ENCODE results near the gene PROSER2.
"Not testable (repeated sequence)": the region's sequence is repeated elsewhere in the genome, so short reads cannot be mapped to it uniquely, and the experiment has no call there.

PROSER2 gene

DNA sequence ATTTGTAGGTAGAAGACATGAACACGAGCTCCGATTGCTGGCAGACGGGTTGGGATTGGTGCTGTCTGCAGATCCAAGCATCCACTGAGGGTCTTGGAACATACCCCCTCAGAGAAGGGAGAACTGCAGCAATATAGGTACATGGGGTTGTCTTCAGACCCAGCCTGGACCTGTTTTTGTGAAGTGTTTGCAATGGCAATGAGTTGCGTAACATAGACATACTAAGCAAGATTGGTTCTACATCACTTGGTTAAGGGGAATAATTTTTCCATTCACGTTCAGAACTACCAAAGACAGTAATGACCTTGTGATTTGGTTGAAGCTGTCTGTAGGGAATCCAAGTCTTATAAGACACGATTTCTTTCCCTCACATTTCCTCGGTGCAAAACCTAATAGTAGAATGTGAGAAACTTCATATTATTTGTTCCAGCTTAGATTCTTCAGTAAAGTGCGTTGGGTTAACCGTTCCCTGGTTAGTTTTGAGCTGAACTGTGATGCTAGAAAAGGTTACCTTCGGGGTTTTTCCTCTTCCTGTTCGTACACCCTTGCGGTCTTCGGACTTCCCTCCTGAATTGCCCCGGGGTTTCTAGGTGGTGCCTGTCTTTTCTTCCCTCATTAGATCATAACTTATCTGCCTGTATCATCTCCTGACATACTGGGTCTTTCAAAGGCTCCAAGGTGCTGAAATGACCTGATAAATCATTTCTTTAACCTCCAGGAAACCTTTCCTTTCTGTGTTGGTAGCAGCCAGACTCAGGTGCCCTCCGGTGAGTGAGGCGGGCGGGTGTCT, 14.4 kb downstream of the PROSER2 start:
- no peak for DNase-seq (ENCODE audit: low spot score)

DNA sequence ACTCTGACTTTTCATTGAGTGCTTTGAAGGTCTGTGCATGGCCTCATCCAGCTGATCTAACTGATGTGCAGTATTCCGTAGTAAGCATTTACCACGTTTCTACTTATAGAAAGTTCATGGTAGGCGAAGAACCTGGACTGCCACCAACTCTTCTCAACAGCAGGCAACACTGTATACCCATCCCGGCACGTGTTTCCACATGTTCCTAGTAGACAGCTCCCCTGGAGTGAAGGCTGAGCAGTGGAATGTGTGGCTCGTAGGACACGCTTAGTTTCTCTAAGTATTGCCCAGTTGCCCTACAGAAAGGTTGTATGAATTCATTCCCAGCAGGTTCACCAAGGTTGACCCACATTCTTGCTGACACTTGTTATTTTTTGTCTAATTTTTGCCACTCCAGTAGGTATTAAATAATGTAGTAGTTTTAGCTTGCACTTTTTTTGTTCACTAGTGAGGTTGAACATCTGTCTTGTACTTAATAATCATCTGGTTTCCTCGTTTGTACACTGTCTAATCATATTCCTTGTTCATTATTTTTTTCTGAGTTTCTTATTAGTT, 15.2 kb downstream of the PROSER2 start:
- no peak for DNase-seq (ENCODE audit: low spot score)

DNA sequence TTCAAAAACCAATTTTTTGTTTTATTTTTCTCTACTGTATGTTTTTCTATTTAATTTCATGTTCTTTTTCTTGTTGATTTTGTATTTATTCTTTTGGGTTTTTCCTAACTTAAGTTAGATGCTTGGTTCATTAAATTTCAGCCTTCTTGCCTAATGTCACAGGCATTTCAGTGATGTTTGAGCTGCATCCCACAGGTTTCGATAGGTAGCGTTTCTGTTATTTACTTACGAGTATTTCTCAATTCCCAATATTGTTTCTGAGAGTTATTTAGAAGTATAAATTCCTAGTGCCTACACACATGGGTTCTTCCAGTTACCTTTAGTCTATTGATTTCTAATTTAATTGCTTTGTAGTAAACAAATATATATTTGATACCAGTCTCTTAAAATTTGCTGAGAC, 18.2 kb downstream of the PROSER2 start:
- no peak for DNase-seq (ENCODE audit: low spot score)

DNA sequence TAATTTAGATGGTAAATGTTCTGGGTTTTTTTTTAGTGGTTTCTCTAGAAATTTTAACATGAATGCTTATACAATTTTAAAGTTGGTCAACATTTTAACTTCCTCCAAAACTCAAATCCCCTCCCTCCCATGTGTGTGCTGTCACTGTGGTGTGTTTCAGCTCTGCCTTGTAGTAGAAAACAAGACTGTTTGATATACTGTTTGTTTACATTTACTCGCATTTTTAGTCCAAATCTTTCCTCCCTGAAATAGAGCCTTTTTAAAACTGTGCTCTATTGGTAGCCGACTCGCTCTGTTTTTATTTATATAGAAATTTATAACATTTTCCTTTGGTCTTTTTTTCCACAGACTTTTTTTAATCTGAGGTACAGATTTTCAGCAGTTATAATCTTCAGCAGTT, 19.3 kb downstream of the PROSER2 start:
- DNase-seq (ENCODE audit: low spot score): no peak

DNA sequence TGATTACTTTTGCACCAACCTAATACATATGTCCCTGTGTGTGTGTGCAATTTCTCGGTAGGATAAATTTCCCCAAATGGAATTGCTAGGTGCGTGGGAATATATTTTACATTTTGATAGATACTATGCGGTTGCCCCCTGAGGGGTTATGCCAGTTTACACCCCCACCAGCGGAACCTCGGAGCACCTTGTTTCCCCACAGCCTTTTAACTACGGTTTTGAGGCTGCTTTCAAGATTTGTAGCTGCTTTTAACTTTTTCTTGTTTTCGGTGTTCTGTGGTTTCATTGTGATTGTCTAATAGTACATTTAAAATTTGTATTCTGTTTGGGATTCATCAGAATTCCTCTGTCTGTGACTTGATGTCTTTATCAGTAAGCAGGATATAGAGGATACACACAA, 22.0 kb downstream of the PROSER2 start:
- no peak for DNase-seq (ENCODE audit: low spot score)

DNA sequence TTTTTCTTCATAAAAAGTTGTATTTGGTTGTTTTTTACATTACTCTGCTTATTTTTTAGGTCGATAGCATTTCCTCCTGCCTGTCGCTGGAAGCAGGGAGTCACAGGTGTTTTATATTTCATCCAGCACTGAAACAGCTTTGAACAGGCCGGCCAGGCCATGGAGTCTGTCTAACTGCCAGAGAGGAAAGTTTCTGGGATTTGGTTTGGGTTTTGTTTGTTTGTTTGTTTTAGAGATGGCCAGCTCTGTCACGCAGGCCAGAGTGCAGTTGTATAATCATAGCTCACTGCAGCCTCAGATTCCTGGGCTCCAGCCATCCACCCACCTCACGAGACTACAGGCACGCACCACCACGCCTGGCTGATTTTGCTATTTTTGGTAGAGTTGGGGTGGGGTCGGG, 23.4 kb downstream of the PROSER2 start:
- no peak for DNase-seq (ENCODE audit: low spot score)

DNA sequence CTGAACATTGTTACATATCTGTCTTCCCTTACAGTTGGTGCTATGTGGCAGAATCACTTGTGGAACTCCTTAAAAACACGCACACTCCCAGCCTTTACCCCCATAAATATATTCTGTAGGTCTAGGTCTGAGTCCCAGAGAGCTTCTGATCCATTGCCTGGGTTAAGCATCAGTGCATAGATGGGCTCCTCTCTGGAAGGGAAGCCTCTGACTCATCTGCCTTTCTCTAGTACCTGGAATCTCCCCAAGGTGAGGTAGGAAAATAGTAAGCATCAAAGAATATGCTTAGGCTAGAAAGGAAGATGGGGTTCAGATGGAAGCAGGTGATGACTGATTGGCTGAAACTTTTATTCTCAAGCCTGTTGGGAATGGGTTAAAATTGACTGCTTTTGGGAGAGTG, 26.1 kb downstream of the PROSER2 start:
- no peak for DNase-seq (ENCODE audit: low spot score)

DNA sequence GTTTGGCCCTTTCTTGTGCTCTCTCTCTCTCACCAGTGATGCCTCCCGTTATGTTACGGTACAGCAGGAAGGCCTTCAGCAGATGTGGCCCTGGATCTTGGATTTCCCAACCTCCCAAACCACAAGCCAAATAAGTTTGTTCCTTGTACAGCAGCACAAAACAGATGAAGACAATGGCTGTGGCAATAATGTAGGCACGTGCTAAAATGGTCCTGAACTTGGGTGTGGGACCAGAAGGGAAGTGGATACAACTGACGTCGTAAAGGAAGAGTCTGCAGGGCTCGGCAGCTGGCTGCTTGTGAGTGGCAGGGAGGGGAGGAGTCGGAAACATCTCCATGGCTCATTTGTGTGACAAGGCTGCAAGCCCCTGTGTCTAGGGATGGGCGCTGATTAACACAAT, 26.8 kb downstream of the PROSER2 start:
- DNase-seq (ENCODE audit: low spot score): no peak

DNA sequence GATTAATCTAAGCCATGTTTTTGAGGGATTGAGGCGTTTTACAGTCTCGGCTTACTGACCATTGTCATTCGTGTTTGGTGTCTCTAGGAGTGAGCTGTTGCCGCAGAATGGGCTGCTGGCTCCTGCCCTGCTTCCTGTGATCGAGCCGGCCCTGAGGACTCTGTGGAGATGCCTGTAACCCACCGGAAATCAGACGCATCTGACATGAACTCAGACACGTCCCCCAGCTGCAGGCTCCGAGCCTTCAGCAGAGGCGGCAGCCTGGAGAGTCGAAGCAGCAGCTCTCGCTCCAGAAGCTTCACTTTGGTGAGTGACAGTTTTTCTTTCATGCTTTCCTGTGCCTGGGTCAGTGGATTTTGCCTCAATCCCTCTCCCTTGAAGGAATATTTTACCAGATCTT, 28.8 kb downstream of the PROSER2 start:
- DNase-seq (ENCODE audit: low spot score): no peak

DNA sequence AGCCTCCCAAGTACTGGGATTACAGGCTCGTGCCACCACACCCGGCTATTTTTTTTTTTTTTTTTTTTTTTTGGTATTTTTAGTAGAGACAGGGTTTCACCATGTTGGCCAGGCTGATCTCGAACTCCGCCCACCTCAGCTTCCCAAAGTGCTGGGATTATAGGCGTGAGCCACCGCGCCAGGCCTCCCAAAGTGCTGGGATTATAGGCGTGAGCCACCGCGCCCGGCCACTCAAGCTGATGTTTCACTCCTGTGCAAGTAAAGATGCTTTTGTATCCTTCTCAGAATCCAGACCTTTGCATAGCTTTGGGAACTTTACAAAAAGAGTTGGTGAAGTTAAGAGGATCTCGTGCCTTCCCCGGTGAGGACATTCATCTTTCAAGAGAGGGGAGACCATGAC, 29.5 kb downstream of the PROSER2 start:
- DNase-seq (ENCODE audit: low spot score): not testable (repeated sequence)

DNA sequence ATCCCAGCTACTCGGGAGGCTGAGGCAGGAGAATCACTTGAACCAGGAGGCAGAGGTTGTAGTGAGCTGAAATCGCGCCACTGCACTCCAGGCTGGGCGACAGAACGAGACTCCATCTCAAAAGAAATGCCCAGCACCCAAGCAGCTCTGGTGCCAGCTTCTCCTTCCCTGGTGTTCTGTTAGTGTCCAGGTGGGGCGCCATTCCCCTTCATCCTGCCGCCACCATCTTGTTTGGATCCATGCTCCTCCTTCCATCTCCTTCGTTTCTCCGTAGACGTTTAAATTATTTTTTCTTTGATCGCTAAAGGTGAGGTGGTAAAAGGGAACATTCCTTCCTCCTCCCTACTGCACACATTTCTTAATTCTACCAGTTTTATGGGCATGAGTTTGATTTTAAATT, 30.3 kb downstream of the PROSER2 start:
- no peak for DNase-seq (ENCODE audit: low spot score)

DNA sequence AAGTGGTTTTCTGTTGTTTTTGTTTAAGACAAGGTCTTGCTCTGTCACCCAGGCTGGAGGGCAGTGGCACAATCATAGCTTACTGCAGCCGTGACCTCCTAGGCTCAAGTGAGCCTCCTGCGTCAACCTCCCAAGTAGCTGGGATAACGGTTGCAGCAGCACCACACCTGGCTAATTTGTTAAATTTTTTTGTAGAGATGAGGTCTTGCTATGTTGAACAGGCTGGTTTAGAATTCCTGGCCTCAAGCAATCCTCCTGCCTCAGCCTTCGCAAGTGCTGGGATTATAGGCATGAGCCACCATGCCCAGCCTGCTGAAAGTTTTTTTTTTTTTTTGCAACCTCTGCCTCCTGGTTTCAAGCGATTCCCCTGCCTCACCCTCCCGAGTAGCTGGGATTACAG, 31.1 kb downstream of the PROSER2 start:
- no peak for DNase-seq (ENCODE audit: low spot score)

DNA sequence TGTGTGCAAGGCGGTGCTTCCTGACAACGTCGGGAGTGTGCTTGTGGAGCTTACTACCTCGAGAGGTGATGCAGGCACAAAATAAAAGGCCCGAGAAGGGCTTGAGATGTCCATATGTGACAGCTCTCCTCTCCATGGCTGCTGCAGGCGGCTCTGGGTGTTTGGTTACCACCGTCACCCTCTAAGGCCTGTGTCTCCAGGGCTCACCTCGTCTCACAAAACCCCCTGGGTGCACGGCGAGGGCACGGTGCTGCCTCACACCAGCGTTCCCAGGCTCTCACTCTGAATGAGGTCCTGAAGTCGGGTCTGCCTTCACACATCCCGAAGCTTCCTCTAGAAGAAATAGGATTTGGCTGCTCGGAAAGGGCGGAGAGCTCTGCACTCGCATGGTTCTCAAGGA, 32.9 kb downstream of the PROSER2 start:
- no peak for DNase-seq (ENCODE audit: low spot score)

DNA sequence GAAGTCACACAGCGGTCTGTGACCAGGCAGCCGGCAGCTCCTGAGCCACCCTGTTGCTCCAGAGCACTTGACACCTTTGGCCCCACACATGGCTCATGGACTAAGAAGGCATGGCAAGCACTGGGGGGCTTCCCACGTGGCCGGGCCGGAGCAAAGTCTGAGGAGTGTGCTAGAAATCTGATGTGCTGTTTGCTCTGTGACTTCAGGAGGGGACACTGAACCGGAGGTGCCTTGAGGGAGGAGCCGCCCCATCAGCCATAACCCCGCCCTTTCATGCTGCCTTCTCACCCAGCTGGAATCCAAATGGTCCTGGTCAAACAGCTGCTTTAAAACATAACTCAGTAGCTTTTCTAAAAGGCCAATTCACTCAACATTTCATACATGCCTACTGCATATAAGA, 33.5 kb downstream of the PROSER2 start:
- no peak for DNase-seq (ENCODE audit: low spot score)

DNA sequence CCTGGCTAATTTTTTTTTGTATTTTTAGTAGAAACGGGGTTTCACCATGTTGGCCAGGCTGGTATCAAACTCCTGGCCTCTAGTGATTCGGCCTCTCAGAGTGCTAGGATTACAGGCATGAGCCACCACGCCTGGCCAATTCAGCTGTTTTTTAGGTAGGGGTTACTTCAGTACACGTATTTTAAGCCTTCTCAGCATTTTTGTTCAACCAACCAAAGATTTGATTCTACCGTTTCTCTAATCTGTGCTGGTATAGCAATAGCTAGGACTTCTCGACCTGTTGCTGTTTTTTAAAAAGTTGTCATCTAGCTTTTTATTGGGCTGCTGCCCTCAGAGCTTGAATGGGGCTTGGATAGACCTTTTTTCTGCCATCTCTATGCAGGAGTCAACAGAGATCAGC, 34.9 kb downstream of the PROSER2 start:
- DNase-seq (ENCODE audit: low spot score): no peak

DNA sequence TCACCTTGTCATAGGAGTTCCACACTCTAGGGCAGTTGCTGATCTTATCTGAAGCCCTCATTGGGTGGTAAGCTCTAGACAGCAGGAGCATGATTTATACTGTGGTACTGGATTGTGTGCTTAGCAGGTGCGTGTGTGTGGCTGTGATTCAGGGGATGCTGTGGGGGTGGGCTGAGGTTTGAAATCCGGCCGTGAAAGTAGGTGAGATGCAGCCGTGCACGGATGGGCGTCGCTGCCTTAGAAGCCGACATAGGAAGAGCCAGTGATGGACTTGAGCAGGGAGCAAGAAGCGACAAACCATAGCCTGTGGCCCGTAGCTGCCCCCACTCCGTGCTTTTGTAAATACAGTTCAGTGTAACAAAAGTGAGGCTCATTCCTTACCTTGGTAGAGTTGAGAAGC, 38.2 kb downstream of the PROSER2 start:
- DNase-seq (ENCODE audit: low spot score): no peak

DNA sequence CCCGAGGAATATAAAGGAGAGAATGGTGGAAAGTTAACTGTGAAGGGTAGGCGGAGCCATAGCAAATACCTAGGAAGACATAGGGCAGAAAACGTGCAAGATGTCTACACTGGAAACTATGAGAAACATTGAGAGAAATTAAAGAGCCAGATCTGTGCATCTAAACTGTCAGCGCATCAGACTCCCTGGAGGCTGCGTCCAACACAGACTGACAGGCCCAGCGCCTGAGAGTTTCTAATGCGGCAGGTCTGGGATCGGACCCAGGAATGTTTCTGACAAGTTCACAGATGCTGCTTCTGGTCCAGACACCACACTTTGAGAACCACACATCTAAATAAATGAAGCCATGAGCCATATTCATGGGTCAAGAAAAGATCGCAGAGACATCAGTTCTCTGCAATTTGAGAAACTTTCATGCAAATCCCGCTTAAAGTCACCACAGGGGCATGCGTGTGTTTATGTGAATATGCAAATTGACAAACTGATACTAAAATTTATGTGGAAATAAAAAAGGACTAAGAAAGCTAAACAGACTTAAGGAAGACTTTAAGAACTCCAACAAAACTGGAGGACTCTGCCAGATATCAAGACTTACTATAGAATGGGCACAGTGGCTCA, 38.8 kb downstream of the PROSER2 start:
- no peak for DNase-seq (ENCODE audit: low spot score)

DNA sequence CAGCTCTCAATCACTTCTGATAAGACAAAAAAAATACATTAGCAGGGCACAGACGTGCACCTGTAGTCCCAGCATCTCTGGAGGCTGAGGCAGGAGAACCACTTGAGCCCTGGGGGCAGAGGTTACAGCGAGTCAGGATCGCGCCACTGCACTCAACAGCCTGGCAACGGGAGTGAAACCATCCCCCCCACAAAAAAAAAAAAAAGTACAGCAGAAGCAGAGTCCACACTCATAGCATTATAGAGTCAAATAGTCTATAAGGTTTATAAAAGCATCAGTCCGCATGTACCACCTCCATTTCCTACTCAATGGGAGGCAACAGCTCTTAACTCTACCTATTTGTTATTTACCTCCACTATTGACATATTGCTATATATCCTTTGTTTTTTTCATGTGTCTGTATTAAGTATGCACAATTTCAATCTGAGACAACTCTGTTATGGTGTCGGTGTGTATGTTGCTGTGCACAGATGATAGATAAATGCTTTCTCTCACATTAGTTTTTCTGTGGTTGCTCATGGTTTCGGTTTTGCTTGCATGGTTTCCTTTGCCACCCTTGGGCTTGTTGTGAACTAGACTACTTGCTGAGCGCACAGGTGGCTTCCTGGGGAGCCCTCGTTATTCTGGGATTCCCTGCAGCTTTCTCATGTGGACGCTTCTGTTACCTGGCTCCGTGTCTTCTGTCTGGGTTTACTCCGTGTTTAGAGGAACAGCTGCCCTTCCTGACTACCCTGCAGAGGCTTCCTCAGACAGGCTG, 40.4 kb downstream of the PROSER2 start:
- DNase-seq (ENCODE audit: low spot score): no peak

DNA sequence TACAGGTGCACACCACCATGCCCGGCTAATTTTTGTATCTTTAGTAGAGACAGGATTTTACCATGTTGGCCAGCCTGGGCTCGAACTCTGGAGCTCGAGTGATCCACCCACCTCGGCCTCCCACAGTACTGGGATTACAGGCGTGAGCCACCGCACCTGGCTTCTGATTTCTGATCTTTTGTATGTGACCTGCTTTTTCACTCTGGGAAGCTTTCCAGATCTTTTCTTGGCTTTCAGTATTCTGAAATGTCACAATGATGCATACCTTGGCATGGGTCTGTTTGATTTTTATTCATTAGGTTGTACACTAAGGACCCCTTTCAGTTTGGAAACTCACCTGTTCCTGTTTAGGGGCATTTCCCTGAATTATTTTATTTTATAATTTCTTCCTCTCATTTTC, 41.6 kb downstream of the PROSER2 start:
- DNase-seq (ENCODE audit: low spot score): no peak

DNA sequence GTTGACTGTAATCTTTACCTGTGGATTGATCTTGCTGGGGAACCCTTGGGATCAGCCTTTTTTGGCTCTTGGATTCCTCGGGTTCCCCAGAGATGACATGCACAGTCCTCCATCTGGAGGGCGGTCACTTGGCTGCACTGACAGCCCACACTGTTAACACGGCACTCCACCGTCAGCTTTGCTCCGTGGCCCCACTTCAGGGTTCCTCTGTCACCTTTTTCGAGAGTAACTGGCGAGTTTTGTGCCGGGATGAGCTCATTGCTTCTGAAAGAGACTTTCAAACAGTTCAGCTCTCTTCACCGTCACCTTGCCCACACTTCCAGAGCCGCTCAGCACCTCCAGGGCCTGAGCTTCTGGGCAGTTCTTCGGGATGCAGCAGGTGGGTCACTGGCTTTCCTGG, 42.4 kb downstream of the PROSER2 start:
- DNase-seq (ENCODE audit: low spot score): no peak

DNA sequence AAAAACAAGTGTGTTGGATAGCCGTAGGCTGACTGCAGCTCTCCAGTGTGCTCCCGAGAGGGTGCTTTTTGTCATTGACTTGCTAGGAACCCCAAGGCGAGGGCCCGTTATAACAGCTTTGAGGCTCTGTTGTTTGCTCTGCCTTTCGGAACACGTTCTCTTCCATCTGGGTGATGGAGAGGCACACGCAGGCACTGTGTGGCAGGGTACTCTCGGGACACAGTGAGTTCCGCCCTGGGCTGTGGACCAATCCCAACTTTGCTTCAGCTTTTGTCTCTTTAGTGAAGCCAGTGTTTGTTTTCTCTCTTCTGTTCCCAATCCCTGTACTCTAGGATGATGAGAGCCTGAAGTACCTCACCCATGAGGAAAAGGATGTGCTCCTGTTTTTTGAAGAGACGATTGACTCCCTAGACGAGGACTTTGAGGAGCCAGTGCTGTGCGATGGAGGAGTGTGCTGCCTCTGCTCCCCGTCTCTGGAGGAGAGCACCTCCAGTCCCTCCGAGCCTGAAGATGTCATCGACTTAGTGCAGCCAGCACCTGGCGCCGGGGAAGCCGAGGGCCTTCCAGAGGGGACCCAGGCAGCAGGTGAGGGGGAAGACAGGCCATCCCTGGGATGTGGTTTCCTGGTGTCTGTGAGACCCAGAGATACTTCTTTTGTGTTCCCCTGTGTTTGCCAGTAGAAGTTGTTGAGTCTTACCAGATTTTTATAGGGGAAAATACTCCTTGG, 43.2 kb downstream of the PROSER2 start:
- no peak for DNase-seq (ENCODE audit: low spot score)

DNA sequence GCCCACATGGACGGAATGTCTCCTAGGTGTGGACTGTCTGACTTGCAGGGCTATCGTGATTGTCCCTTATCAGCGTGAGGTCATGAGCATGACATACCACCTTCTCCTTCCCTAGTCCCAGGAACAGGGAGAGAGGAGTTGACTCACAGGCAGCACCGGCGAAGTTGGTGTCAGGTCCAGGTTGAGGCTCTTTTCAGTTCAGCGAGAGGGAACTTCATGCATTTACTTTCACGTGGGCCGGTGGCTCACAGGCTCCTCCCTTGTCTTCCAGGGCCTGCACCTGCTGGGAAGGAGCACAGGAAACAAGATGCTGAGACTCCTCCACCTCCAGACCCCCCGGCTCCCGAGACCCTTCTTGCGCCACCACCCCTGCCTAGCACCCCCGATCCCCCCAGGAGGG, 46.1 kb downstream of the PROSER2 start:
- DNase-seq (ENCODE audit: low spot score): no peak
